GM21515 (cell line): ENCODE results near the gene FGGY.

Source experiments
- ATAC-seq: cut with Tn5 transposase; IDR thresholded peaks from one replicate; pipeline ENCODE4 v1.9.1; 2021; ENCODE audit not compliant: unreplicated experiment

The FGGY gene

GRCh38 chr1:59671066-59671952, 374.4 kb downstream of the FGGY start:
- ATAC-seq = no peak

GRCh38 chr1:59671953-59672305, 375.0 kb downstream of the FGGY start:
- ATAC-seq = no peak

DNA sequence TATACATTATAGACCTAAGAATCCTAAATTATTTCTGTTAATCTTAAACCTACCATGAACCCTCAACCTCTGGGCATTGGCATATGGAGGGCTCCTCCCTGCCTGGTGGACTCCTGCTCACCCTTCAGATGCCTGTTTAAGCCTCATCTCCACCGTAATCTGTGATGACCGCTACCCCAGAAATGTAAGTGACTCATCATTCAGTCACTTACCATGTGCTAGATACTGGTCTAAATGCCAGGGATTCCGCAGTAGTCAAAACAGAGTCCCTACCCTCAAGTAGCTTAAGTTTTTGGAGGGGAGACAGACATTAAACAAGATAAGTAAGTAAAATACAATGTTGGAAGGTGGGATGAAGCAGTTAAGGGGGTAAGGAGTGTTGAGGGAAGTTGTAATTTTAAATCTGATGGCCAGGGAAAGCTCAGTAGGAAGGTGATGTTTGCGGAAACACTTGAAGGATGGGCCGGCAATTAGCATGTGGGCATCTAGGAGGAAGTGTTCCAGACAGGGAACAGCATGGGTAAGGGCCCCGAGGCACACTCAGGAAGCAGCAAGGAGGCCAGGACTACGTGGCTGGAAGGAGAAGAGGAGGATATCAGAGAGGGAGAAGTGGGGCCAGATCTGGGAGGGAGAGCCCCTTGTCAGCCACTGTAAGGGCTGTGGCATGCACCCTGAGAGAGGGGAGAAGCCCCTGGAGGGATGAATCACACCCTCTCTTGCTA, 376.1 kb downstream of the FGGY start:
- no peak for ATAC-seq

- ATAC-seq = no peak
Measured at GRCh38 chr1:59673573-59674450, 376.9 kb downstream of the FGGY start.

- ATAC-seq = no peak
Measured at GRCh38 chr1:59674595-59674994, 377.7 kb downstream of the FGGY start.

DNA sequence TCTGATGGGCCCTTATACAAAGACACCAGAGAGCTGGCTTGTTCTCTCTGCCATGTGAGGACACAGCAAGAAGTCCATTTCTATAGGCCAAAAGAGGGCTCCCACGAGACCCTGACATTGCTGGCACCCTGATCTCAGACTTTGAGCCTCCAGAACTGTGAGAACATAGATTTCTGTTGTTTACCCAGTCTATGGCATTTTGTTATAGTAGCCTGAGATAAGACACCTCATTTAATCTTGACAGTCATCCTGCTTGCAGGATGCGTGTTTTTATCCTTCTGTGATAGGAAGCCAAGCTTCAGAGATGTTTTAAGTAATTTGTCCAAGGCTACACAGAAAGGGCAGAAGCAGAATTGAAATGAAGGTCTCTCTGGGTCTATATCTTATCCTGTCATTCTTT, 379.0 kb downstream of the FGGY start:
- ATAC-seq = no peak

- ATAC-seq = no peak
Measured at GRCh38 chr1:59678040-59678439, 381.1 kb downstream of the FGGY start.

DNA sequence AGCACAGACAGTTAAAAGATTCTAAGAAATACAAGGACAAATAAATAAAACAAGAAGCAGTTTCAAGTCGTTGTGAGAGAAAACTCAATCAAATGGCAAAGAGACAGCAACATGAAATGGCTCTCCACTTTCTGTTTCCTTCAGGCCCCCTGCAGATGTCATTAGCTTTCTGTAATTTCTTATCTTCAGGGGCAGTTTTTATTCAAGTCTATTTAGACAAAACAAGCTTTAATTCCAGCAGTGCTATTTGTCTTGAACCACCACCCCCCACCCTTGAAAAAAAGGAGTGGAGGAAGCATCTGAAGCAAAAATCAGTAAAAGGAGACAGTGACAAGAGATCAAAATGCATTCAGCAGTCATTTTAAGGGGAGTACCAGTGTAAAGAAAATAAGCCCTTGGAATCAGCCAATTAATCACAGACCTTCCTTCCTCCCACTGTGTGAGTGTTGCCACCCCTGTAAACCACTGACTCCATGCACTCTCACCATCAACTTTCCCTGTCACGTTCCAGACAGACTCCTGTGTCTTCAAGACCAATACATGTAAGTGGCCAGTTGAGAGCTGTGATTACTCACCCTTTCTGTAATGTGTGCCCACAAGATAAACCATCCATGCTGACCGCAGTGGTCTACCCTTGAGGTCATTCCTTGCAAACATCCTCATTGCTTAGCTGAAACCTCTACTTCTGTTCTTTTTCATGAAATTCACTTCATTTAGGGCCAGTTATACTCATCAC, 381.8 kb downstream of the FGGY start:
- ATAC-seq = no peak

DNA sequence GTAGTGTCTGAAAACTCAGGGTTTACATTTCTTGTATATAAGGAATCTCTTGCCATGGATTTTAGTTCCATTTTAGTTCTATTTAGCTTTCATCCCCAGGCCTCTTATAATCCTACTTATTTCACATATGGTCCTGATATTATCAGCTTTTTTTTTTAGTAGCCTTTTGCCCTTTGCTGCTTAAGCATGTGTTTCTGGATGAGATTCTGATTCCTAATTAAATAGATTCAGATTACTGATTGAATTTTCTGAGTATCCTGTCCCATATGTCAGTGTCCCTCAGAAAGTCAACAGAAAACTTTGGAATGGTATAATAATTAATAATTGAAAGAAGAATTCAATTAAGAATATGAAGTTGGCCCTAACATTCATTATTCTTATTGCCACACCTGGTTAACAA, 383.1 kb downstream of the FGGY start:
- no peak for ATAC-seq

DNA sequence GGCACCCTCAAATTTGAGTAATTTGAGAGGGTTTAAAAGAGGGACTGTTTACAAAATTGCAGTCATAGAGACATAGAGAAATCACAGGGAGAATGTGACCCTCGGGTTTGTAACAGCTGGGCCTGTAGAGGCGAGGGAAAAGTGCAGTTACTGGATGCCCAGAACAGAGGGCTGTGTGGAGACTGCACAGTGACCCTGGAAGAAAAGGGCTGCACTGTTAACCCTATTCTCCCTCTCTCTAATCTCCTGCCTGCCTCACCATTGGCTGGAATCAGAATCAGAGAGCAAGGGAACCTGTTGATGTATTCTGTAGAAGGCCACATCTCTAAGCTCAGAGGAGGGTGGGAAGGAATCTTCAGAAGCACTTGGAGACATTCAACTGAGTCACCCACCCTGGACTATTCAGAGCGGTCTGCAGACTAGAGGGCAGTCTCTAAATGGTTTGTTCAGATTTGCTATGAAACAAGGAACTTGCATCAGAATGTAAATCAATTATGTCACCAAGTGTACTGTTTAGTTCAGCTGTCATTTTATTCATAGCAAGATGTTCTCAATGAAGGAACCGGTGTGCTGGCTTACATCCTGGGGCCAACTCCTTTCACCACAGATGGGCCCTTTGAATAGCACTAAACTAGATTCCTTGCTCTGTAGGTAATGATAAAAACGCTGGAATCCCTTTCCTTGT, 385.6 kb downstream of the FGGY start:
- ATAC-seq = no peak

- no peak for ATAC-seq
Measured at GRCh38 chr1:59683197-59683596, 386.3 kb downstream of the FGGY start.

- no peak for ATAC-seq
Measured at GRCh38 chr1:59684698-59685097, 387.8 kb downstream of the FGGY start.

DNA sequence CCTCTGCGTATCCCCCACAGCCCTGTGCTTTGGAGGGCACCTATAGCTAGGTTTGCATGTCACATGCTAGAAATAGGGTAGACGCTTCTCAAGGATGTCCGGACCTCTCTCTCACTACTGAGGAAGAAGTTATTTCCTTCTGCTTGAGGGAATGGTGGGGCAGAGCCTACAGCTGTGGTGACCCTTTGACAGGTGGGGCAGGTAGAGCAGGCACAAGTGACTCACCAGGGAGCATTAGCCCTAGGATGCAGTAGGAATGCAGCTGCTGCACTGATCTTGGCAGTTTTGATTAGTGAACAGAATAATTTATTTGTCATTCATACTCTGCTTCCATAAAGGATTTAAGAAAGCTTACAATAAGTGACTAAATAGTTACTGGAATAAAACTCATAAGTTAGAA, 388.2 kb downstream of the FGGY start:
- ATAC-seq = no peak

DNA sequence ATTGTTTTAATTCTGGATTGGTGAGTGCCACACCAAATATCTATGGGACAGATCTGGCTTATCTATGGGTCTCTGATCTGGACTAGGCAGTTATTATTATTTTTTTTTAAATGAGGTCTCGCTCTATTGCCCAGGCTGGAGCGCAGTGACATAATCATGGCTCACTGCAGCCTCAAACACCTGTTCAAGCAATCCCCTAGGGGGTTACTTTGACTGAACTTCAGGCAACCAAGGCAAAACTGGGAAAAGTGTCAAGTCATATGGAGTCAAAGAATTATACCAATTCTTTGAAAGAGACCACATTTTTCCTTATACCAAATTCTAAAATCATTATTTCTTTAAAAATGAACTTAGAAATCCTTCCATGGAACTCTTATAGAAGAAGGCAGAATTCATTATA, 388.8 kb downstream of the FGGY start:
- no peak for ATAC-seq

GRCh38 chr1:59686170-59686569, 389.3 kb downstream of the FGGY start:
- ATAC-seq = no peak

DNA sequence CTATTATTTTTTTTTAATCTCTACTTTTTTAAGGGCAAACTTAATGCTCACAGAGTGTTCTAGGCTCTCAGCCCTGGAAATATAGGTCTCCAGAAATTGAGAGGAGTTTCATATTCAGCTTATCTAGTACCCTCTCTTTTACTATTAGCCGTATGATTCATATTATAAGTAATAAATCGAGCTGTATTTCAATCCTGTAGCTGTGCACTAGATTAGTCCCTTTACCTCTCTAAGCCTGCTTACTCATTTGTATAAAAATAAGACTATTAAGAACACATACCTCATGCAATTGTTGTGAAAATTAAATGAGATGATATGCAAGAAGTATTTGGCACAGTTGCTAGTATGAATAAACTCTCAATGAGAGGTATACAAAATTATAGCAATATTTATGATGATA, 389.7 kb downstream of the FGGY start:
- ATAC-seq = no peak

DNA sequence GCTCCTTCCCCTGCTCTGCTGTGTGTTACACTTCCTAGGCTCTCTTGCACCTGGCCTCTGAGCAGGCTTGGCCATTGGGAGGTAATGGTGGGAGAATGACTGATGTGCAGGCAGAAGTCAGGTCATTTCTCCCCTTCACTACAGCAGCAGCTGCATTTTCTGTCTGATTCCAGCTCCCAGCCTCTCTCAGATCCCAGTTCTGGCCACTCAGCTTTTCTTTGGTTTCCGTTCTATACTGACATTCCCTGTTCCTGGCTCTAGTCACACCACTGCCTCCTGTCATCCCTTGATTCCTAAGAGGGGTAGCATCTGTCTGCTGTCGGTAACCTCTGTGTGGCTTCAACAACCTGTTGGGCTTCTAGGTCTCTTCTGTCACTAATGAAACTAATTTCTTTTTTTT, 390.2 kb downstream of the FGGY start:
- no peak for ATAC-seq

DNA sequence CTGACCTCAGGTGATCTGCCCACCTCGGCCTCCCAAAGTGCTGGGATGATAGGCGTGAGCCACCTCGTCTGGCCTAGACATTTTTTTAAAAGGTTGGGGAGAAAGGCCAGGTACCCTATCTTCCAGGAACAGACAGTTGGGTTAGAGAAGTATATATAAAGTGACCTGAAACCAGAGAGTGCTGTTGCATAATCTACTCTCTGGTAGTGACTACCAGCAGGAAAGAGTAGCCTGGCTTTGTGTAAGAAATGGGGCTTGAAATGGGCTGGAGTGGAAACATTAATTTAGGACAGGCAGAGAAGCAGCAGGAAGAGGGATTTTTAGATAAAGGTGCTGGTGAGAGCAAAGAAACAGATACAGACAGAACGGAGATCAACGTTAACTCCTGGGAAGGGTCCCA, 392.1 kb downstream of the FGGY start:
- no peak for ATAC-seq

DNA sequence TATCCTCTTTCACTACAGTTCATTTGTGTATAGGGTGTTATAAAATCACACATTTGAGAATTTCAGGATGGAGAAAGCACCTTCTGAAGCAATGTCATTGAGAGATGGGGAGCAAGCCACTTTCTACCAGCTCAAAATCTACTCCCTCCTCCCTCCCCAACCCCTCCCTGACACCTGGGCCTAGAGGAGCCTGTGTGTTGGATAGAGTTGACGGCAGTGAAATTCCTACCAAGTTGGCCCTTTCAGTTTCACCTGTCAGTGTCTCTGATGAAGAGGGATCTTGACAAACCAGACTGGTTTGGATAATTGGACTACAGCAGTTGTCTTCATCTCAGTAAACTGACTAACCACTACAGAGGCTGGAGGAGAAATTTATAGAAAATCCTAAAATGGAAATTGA, 392.8 kb downstream of the FGGY start:
- no peak for ATAC-seq

GRCh38 chr1:59690171-59690930, 393.5 kb downstream of the FGGY start:
- no peak for ATAC-seq
